WTC11 (cell line): ENCODE results near the gene SPN. TPM values are rescaled to one million over a fixed set of nuclear protein-coding genes. Genes with fewer than 3 reads are reported as not detected.

Experiments used
- CBFB ChIP-seq: sonication (generic); formaldehyde crosslinking; IDR thresholded peaks from 2 replicates; pipeline ENCODE4 v1.8.1; 2022; ENCODE audit warnings: mild to moderate bottlenecking, low read depth, missing genetic modification reagents
- E2F5 ChIP-seq: sonication (generic); formaldehyde crosslinking; IDR thresholded peaks from 2 replicates; pipeline ENCODE4 v1.8.1; 2022; ENCODE audit warnings: mild to moderate bottlenecking, moderate library complexity, missing genetic modification reagents
- ESRRA ChIP-seq: sonication (generic); formaldehyde crosslinking; IDR thresholded peaks from 2 replicates; pipeline ENCODE4 v1.8.1; 2022; ENCODE audit warnings: mild to moderate bottlenecking, missing genetic modification reagents, borderline replicate concordance
- IRF1 ChIP-seq: sonication (generic); formaldehyde crosslinking; IDR thresholded peaks from 2 replicates; pipeline ENCODE4 v1.8.0; 2023; ENCODE audit warnings: missing genetic modification reagents
- NR2C2 ChIP-seq: sonication (generic); formaldehyde crosslinking; IDR thresholded peaks from 2 replicates; pipeline ENCODE4 v1.8.0; 2022; ENCODE audit warnings: mild to moderate bottlenecking, missing genetic modification reagents
- OVOL2 ChIP-seq: fragments of 250-450 bp; sonication (Bioruptor Pico); IDR thresholded peaks from 2 replicates; pipeline ENCODE4 v1.9.0; 2021; ENCODE audit warnings: mild to moderate bottlenecking, borderline replicate concordance
- TEAD4 ChIP-seq: sonication (generic); formaldehyde crosslinking; IDR thresholded peaks from 2 replicates; pipeline ENCODE4 v1.8.0; 2022; ENCODE audit warnings: mild to moderate bottlenecking, missing genetic modification reagents
- ZNF121 ChIP-seq: sonication (generic); formaldehyde crosslinking; IDR thresholded peaks from 2 replicates; pipeline ENCODE4 v1.8.0; 2023; ENCODE audit warnings: missing genetic modification reagents
- ZNF232 ChIP-seq: sonication (generic); formaldehyde crosslinking; IDR thresholded peaks from 2 replicates; pipeline ENCODE4 v1.8.0; 2022; ENCODE audit warnings: mild to moderate bottlenecking, missing genetic modification reagents
- ZNF532 ChIP-seq: fragments of 250-450 bp; sonication (Bioruptor Pico); IDR thresholded peaks from 2 replicates; pipeline ENCODE4 v1.9.0; 2021; ENCODE audit warnings: mild to moderate bottlenecking, borderline replicate concordance
- total RNA-seq: library from RNA; stranded (reverse); gene quantifications from 3 replicates; pipeline ENCODE4 v1.2.3, GENCODE V29; 2021
- TF ChIP-seq, protein P1 (sequence below): sonication (generic); formaldehyde crosslinking; IDR thresholded peaks from 2 replicates; pipeline ENCODE4 v1.8.1; 2023; ENCODE audit warnings: mild to moderate bottlenecking, missing genetic modification reagents
- TF ChIP-seq, protein P2 (sequence below): sonication (generic); formaldehyde crosslinking; IDR thresholded peaks from 2 replicates; pipeline ENCODE4 v1.8.0; 2023; ENCODE audit warnings: mild to moderate bottlenecking, missing genetic modification reagents
- TF ChIP-seq, protein P3 (sequence below): sonication (generic); formaldehyde crosslinking; IDR thresholded peaks from 2 replicates; pipeline ENCODE4 v1.8.0; 2022; ENCODE audit warnings: mild to moderate bottlenecking, missing genetic modification reagents

SPN gene
- total RNA-seq, 1 experiment from 2014 or later = 2.3 TPM

DNA sequence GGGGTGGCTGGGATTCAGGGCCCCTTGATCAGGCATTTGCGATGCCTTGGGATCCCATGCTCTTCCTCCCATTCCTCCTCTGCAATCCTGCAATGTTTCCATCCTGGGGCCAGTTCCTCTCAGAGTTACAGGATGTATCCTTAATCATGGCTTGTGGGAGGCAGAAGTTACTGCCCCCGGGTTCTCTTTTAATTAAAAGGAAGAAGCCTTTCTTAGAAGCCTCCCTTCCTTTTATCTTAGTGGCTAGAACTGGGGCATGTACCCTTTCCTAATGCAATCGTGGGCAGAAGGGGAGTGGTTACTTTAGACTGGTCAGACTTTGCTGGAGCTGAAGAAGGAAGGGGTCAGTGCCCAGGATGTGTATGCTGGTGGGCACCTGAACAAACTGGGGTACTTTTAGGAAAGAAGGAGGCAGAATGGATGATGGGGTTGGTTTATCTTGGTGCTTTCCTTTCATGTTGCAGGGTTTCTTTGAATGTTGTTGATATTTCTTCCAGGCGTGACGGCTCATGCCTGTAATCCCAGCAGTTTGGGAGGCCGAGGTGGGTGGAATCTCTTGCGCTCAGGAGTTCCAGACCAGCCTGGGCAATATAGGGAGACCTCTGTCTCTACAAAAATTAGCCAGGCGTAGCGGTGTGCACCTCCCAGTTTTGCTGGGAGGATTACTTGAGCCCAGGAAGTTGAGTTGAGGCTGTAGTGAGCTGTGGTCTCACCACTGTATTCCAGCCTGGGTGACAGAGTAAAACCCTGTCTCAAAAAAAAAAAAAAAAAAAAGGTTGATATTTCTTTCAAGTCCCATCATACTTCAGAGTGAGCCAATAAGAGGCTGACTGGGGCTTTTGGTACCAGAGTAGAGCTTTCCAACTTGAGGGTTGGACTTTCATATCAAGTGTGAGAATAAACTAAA, 13.2 kb upstream of the SPN start (continued):
- TF ChIP-seq ZNF532 (CRISPR knock-in tag) = no peak
- TF ChIP-seq, protein P1, sequence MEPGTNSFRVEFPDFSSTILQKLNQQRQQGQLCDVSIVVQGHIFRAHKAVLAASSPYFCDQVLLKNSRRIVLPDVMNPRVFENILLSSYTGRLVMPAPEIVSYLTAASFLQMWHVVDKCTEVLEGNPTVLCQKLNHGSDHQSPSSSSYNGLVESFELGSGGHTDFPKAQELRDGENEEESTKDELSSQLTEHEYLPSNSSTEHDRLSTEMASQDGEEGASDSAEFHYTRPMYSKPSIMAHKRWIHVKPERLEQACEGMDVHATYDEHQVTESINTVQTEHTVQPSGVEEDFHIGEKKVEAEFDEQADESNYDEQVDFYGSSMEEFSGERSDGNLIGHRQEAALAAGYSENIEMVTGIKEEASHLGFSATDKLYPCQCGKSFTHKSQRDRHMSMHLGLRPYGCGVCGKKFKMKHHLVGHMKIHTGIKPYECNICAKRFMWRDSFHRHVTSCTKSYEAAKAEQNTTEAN (CRISPR knock-in tag) = no peak
- no peak for TF ChIP-seq TEAD4 (CRISPR knock-in tag)
- TF ChIP-seq, protein P2, sequence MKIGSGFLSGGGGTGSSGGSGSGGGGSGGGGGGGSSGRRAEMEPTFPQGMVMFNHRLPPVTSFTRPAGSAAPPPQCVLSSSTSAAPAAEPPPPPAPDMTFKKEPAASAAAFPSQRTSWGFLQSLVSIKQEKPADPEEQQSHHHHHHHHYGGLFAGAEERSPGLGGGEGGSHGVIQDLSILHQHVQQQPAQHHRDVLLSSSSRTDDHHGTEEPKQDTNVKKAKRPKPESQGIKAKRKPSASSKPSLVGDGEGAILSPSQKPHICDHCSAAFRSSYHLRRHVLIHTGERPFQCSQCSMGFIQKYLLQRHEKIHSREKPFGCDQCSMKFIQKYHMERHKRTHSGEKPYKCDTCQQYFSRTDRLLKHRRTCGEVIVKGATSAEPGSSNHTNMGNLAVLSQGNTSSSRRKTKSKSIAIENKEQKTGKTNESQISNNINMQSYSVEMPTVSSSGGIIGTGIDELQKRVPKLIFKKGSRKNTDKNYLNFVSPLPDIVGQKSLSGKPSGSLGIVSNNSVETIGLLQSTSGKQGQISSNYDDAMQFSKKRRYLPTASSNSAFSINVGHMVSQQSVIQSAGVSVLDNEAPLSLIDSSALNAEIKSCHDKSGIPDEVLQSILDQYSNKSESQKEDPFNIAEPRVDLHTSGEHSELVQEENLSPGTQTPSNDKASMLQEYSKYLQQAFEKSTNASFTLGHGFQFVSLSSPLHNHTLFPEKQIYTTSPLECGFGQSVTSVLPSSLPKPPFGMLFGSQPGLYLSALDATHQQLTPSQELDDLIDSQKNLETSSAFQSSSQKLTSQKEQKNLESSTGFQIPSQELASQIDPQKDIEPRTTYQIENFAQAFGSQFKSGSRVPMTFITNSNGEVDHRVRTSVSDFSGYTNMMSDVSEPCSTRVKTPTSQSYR (CRISPR knock-in tag) = no peak
- no peak for TF ChIP-seq ZNF121 (CRISPR knock-in tag)
- no peak for TF ChIP-seq OVOL2 (CRISPR knock-in tag)
- TF ChIP-seq ZNF232 (CRISPR knock-in tag) = no peak
- TF ChIP-seq ESRRA (CRISPR knock-in tag) = no peak
- no peak for TF ChIP-seq NR2C2 (CRISPR knock-in tag)
- TF ChIP-seq, protein P3, sequence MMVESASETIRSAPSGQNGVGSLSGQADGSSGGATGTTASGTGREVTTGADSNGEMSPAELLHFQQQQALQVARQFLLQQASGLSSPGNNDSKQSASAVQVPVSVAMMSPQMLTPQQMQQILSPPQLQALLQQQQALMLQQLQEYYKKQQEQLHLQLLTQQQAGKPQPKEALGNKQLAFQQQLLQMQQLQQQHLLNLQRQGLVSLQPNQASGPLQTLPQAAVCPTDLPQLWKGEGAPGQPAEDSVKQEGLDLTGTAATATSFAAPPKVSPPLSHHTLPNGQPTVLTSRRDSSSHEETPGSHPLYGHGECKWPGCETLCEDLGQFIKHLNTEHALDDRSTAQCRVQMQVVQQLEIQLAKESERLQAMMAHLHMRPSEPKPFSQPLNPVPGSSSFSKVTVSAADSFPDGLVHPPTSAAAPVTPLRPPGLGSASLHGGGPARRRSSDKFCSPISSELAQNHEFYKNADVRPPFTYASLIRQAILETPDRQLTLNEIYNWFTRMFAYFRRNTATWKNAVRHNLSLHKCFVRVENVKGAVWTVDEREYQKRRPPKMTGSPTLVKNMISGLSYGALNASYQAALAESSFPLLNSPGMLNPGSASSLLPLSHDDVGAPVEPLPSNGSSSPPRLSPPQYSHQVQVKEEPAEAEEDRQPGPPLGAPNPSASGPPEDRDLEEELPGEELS (CRISPR knock-in tag) = no peak
- TF ChIP-seq IRF1 (CRISPR knock-in tag) = no peak
- TF ChIP-seq E2F5 (CRISPR knock-in tag) = no peak
- no peak for TF ChIP-seq CBFB (CRISPR knock-in tag)
